Measurements from ENCODE around the gene SLC35A5.

DNA sequence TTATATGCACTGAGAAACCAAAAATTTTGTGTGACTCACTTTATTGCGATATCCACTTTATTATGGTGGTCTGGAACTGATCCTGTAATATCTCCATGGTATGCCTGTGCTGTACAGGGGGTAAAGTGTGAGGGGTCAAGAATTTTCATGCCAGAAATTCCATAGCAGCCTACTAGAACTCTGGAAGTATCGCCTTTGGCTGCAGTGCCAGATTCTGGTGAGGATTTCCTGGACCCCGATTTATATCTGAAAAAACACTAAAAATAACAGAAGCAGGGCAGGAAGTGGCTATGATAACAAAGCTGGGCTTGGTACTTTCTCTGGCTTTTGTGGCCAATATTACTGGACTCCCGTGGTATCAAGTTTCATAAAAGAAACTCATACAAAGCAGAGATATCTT is 42.7 kb downstream of the SLC35A5 start:
- TF ChIP-seq, protein P1, sequence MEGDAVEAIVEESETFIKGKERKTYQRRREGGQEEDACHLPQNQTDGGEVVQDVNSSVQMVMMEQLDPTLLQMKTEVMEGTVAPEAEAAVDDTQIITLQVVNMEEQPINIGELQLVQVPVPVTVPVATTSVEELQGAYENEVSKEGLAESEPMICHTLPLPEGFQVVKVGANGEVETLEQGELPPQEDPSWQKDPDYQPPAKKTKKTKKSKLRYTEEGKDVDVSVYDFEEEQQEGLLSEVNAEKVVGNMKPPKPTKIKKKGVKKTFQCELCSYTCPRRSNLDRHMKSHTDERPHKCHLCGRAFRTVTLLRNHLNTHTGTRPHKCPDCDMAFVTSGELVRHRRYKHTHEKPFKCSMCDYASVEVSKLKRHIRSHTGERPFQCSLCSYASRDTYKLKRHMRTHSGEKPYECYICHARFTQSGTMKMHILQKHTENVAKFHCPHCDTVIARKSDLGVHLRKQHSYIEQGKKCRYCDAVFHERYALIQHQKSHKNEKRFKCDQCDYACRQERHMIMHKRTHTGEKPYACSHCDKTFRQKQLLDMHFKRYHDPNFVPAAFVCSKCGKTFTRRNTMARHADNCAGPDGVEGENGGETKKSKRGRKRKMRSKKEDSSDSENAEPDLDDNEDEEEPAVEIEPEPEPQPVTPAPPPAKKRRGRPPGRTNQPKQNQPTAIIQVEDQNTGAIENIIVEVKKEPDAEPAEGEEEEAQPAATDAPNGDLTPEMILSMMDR (IDR thresholded peaks at IDR 0.05) = no peak
- no peak for TF ChIP-seq POLR2A (IDR thresholded peaks at IDR 0.05)

Data from testis (tissue), 2 donors.